ENCODE data around the gene HIPK2.

HIPK2 gene

DNA sequence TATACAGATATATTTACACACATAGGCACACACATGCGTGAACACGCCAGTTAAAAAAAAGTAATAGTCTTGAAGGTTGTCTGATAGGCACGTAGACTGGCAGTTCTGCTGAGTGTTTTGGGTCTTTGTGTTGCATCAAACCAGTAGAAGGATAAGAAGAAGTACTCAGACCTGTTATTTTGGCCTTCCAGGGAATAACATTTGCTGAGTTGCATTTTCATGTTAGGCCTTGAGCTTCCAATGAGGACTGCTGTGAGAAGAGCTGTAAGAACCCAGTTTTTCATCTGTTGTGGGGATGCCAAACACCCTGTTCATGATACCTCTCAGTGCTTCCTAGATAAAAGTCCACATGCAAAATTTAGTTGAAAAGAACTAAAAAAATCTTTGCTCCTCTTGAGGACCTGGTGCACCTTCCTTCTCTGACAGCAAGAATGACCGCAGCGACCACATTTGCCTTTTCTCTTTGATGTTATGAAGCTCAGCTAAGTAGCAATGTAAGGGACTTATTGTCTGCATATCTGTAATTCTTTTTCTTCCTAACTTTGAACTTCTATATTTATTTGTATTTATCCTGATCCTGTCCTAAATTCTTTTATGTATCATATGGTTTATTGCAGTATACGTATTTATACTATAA, 27.2 kb downstream of the HIPK2 start:
- DNase-seq, result no peak

DNA sequence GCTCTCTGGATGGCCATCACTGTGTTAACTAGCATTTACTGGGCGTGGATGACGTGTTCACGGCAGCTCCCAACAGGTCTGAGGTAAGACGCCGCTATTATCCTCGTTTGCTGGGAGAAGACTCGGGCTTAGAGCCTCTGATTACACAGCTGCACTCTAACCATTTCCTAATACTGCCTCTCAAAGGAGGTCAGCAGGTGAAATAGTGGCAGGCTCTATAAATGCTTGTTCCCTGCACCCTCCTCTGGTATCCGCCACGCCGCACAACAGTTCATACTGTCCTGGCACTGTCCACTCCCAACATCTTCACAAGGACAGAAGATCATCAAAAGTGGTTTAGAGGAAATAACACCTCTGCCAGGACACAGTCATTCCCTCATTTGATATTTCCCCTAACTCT, 28.3 kb downstream of the HIPK2 start:
- DNase-seq, result no peak

DNA sequence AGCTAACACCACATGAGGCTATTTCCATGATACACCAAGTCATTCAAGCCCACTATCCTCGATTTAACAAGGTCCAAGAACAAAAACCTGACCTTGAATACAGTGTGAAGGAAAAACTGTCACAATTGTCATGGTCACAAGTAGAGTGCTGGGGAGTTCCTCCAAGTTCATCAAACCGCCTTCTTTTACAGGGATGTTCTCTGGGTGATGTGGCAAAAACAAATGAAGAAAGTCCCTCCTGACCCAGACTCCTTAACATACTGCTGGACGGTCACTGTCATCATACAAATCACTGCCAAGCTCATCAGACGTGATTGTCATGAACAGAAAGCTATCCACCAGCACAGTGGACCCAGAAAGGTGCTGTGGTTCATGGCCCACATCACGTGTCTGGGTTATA, 28.9 kb downstream of the HIPK2 start:
- no peak for DNase-seq

DNA sequence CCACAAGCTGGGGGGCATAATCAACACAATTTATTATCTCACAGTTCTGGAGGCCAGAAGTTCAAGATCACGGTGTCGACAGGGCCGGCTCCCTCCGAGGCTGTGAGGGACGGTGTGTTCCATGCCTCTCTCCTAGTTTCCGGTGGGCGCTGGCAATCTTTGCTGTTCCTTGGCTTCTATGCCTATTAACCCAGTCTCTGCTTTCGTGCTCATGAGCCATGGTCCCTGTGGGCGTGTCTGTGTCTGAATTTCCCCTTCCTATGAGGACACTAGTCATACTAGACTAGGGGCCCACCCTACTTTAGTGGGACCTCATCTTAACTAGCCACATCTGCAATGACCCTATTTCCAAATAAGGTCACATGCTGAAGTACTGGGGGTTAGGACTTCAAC, 29.4 kb downstream of the HIPK2 start:
- DNase-seq, result no peak

GRCh38 chr7:139747662-139748372, 30.0 kb downstream of the HIPK2 start:
- DNase-seq, result no peak

- no peak for DNase-seq
Measured at GRCh38 chr7:139746652-139747051, 31.1 kb downstream of the HIPK2 start.

GRCh38 chr7:139745678-139746143, 32.1 kb downstream of the HIPK2 start:
- no peak for DNase-seq

DNA sequence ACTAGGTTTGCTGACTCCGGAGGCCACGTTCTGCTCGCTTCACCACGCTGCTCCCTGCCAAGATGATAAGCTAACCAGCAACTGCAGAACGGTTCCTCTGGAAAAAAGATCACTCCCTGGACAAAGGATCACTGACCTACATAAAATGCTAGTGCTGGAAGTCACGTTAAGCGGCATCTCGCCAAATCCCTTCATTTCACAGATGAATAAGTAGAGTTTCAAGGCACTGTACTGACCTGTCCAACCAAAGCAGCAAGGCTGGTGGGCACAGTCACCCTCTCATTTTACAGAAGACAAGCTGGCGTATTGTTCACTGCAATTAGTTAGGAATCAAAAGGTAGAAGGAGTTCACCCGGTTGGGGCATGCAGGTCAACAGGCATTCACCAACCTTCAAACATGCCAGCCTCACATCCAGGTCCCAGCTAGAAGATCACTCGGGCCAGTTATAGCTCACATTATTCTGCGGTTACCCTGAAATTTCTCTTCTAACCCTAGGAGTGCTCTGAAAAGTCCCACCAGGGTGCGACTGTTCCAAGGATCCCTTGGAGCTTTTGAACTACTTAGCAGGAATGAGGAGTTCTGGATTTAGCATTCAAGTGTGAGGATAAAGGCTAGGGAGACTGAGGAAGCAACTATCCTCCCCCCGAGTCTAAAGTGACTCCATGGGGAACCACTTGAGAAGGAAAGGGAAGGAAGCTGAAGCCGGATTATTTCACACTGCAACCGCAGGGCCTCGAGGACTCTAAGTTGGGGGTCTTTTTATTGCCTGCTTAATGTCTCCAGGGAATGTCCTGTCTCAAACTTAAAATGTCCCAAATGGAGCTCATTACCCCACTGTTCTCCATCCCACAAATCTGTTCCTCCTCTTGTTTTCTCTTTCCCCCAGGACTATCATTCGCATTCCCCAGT, 32.8 kb downstream of the HIPK2 start:
- DNase-seq, result no peak

DNA sequence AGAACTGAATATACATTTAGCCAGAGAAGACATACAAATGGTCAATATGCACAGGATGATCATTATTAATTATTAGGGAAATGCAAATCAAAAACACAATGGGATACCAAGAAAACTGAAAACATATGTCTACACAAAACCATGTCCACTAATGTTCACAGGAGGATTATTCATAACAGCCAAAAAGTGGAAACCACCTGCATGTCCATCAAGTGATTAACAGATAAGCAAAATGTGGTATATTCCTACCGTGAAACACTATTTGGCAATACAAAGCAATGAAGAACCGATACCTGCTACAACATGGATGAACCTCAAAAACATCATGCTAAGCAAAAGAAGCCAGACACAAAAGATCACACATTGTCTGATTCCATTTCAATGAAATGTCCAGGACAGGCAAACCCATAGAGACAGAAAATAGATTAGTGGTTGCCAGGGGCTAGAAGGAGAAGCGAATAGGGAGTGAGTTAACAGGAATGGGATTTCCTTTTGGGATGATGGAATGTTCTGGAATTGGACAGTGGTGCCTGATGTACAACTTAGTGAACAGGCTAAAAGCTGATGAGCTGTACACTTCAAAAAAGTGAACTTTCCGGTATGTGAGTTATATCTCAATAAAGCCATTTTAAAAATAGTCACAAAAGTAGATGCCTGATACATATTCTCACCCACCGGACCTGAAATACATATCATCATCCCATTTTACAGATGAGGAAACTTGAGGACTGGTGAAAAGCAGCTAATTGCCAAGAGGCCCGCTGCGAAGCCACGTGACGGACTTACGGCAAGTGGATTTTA, 33.6 kb downstream of the HIPK2 start:
- no peak for DNase-seq

- DNase-seq, result no peak
Measured at GRCh38 chr7:139743267-139743966, 34.4 kb downstream of the HIPK2 start.

DNA sequence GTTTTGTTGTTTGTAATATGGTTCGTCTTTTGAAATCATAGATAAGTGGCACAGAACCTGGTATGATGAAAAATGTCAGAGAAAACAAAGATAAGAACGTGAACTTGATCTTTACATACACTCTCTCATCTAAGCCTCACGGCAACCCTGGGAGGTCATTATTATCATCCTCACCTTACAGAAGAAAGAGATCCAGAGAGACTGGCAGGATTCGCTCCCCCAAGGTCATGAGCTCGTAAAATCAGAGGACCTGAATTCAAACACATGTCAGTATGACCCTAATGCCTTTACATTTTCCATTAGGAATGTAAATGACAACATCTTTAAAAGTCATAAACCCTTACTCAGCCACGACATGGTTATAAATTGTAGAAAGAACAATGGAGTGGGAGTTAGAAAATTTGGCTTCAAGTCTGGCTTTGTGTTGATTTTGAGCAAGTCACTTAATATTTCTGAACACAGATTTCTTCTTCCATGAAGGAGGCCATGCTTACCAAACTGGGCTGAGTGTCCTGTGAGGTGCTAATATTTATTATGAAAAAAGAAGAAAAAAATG, 35.9 kb downstream of the HIPK2 start:
- no peak for DNase-seq

- no peak for DNase-seq
Measured at GRCh38 chr7:139741239-139741638, 36.6 kb downstream of the HIPK2 start.

DNA sequence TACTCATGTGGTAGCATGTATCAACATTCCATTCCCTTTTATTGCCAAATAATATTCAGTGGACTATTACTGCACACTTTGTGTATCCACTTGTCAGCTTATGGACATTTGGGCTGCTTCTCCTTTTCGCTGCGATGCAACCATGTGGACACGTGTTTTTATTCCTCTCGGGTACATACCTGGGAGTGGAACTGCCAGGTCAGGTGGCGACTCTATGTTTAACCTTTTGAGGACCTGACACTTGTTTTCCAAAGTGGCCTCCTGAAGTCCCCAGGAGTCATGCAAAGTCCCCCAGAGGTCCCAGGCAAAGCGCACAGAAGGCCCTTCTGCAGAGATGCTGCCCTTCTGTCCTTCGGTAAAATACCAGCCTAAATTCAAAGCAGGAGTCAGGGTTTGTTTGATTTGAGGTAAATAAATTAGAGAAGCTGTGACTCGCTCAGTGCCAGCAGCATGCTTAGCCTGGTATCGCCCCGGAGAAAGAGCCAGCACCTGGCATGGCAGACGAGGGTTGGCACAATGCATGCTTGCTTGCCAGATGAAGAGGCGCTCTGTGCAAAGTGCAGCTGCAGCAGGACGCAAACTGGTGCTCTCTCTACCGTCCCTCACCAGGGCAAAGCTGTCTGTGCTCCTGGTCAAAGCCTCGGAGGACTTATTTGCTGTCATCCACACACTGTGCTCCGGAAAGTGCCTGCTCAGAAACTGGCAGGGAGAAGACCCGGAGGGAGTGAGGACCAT, 37.8 kb downstream of the HIPK2 start:
- no peak for DNase-seq

DNA sequence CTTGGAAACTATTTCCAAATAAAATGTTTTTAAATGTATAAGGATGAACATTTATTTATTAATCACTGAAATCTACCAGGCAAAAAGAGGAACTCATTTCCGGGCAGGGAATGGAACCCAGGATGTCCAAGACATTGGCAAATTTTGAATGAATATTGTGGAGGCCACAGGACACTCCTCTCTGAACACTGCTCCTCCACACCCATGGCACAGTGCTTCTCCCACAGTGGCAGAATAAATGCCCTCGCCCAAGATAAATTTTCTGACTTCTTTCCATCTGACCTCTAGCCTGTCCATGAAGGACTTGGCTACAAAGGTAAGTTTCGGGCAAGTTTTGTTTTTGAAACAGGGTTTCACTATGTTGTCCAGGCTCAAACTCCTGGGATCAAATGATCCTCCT, 39.0 kb downstream of the HIPK2 start:
- DNase-seq, result no peak

DNA sequence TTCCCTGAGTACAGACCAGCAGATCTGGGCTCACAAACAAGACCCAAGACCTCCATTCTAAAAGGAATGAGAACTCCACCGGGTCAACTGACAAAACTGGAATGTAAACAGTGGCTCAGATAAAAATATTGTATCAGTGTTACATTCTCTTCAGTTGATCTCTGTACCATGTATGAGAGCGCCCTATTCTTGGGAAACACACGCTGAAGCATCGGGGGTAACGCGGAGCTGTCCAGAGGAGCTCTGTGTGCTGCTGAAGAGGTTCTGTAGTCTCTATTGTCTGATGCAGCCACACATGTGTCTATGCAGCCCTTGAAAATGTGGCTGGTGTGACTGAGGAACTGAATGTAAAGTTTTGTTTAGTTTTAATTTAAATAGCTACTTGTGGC, 39.7 kb downstream of the HIPK2 start:
- DNase-seq, result no peak

DNA sequence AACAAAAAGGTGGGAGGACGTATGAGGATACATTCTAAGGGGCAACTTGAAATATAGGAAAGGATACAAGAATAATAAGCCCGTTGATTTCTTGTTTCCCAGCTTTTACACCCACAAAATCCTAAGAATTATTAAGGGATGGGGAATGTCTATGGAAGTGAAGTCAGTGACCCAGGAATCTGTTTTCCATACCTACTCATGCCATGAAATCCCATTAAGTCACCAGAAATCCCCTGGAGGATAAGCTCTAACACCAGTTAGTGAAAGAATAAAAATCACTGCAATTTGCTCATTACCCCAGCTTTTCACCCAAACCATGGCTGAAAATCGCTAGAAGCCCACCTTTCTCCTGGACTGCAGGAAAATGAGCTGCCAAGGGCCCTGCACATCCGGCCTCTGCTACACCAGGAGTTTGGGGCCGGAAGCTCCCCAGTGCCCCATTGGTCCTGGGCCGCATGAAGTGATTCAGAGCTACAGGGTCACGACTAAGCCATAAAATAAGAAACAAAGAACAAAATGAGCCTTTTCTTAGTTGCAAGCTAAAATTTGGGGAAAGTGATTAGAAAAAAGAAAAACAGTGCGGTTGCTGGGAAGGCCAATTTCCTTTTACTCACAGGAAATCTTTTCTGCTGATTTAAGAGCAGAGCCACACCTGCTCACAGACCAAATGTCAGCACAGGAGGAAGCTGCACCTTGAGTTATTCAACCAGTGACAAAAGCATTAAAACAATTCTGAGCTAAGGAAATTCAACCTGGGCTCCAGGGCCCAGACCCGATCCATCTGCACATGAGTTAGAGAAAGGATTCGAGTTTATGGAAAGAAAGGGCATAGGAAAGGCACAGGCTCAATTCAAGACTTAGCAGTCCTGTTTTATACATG, 40.3 kb downstream of the HIPK2 start:
- no peak for DNase-seq

- no peak for DNase-seq
Measured at GRCh38 chr7:139735912-139736595, 41.7 kb downstream of the HIPK2 start.

- no peak for DNase-seq
Measured at GRCh38 chr7:139735466-139735865, 42.3 kb downstream of the HIPK2 start.

DNA sequence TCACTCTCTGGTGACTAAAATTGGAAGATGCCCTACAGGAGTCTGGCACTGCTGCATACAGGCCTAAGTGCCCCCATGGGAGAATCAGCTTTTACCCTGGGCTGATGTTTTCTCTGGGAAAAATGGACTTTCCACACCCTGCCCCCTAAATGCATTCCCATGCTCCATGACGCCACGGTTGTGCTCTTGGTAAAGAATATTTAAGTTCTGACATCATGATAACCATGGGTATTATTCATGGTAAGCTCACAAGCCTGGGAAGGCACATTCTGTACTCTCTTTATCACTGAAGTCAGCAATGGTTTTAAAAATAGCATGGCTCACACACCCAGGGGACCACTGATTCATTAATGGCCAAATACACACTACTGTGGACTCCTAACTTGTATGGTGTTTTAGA, 43.4 kb downstream of the HIPK2 start:
- DNase-seq, result no peak

GRCh38 chr7:139733751-139734150, 44.0 kb downstream of the HIPK2 start:
- no peak for DNase-seq

Data from activated CD4-positive, alpha-beta T cell treated with anti-CD3 and anti-CD28 coated beads, Interleukin-2, amount 50 U/mL, for 1 hour (primary cell).